Inflammatory macrophage treated with lipopolysaccharide for 1 hour (primary cell): Measurements from ENCODE around the gene ZW10.
"Not testable (repeated sequence)": the region's sequence is repeated elsewhere in the genome, so short reads cannot be mapped to it uniquely, and the experiment has no call there.

ENCODE experiments used
- DNase-seq, 2 donors: peaks; one replicate each; pipeline ENCODE4 v3.0.0-alpha.2; 2020 to 2022

ZW10 gene

DNA sequence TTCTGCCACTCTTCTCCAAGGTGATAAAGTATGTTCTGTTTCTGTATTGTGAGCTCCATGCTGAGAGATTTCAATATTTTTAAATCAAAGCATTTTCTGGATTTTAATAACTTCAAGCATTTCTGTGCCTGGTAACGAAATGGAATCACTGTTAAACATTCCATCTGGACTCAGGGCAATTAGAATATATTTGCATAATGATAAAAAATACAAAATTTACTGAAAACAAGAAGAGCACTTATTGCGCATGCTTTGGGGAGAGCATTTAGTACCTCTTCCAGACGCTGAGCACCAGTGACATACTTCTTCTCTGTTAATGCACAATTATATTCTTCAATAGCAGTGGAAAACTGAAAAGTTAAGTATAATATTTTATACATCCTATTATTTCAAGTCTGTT is 13.3 kb downstream of the ZW10 start:
- no peak for DNase-seq

DNA sequence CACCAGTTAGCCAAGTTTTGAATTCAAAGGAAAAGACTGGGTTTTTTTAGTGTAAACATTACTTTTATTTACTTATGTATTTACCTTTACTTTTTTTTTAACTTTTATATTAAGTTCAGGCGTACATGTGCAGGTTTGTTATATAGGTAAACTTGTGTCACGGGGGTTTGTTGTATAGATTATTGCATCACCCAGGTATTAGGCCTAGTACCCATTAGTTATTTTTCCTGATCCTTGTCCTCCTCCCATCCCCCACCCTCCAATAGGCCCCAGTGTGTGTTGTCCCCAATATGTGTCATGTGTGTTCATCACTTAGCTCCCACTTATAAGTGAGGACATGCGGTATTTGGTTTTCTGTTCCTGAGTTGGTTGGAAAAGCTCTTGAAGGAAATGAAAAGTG is 20.6 kb downstream of the ZW10 start:
- DNase-seq: no peak

DNA sequence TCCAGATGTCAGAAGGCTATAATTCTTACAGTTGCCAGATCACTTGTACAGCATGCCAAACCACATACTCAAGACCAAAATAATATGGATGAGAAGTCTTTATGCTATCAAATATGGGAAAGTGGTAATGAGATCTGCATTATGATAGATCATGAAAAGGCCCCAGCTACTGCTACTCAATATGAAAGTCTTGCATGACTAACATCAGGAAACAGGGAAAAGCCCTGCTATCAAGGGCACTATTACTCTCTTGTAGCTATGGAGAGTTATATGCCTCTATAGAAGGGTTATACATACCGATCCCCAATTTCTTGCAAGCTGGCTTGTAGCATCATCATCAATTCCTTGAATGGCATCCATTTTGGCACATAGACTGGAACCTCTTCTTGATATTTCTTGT is 37.2 kb downstream of the ZW10 start:
- DNase-seq: no peak

DNA sequence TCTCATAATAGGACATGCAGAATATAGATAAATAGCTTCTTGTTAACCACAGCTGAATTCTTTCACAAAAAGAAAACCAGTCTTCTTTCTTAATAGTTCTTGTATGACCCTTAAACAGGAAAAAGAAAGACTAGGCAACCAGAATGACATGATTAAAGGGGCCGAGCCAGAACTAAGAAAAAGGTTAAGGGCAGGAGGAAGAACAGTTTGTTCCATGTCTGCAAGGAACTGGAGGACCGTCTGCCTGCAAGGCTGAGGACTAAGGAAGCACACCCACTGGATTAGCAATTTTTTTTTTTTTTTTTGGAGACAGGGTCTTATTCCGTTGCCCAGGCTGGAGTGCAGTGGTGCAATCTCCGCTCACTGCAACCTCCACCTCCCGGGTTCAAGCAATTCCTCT is 41.4 kb downstream of the ZW10 start:
- DNase-seq: no peak

DNA sequence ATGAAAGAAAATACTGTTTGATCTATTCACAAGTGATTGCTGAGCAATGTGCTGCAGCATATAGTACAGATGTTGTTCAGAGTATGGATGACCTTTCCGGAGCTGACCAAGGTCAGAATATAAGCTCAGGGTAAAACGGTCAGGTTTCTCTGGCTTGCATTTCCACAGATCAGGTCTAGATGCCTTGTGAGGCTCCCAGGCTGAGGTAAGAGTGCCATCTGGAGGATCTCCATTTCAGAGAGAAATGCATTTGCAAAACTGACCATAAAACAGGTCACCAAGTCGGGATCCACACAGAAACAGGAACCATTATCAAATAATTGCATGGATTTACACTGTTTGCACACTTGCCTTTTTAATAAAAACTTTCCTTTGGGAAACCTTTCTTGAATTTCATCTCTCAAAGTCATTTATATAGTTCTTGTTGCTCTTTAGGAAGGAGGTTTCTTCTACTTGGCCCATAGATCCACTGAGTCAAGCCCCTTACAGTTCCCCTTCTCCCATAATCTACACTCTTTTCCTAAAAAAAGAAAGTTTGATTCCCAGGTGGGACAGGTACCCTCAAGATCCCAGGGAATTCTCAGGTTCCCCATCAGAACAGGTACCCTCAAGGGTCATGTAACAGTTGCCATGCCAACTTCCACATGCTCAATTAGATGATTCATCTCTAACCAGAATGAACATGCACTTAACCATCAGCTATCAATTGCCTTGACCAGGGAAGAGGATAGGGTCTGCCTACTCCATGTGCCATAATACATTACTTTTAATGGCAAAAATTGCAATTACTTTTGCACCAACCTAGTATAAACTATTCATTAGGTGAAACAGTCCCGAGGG is 42.4 kb downstream of the ZW10 start:
- DNase-seq: peak; percentile 52 to 66

DNA sequence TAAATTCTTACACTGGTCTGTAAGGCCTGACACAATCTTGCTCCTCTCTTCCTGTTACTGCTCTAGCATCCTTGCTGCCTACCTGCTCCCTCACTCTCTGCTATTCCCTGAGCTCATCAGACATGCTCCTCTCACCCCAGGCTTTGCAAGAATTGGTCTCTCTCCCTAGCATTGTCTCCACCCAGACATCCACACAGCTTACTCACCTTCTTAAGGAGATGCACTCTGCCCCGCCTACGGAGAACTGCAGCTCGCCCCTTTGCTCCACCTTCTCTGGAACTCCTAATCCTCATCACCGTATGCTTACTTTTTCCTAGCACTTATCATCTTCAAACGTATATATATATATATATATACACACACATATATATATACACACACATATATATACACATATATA is 44.0 kb downstream of the ZW10 start:
- DNase-seq: no peak

DNA sequence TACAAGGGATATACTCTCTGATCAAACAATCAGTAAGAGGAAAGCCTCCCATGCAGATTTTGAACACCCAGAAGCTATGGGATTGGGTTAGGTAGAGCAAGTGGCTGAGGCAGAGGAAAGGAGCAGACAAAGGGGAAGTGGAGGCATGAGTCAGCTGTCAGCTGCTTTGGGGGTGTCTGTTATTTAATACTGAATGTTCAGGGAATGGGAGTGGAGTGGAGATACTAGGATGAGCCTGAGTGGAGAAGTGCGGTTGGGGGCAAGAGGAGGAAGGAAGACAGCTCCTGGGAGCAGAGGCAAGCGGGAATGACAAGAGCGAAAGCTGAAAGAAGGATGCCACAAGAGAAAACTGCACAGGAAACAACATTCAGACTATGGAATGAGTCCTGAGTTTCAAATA is 44.7 kb downstream of the ZW10 start:
- DNase-seq: peak; percentile 62 to 75

DNA sequence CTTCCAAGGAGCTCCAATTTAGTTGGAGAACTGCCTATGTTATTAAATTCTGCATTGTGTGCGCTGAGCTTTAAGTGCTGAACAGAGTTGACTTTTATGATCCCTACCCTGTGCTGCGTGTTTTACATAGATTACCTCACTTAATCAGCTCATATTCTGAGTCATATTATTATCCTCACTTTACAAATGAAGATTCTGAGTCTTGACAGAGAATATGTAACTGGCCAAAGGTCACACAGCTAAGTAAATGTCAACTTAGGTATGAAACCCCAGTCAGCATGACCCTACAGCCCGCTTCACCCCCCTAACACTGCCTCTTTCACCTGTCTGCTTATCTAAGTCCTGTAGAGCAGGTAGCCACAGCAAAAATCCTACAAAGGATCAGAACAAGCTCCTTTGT is 47.6 kb downstream of the ZW10 start:
- DNase-seq: no peak

DNA sequence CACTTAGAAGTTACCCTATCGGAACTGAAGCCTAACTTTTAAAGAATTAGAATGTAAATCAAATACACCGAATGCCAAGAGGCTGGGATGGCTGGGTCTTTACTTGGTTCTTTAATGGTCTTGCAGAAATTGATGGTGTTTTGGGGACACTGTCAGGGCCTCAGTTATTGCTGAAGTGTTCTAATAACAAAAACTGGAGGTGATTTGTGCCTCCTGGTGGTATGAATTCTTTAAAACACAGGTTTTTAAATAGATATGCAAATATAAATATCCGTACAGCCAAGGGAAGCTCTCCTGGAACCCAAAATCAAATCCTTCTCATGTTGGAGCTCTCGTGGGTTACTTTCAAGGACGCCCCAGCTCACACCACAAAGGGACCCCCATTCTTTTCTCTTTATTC is 48.1 kb downstream of the ZW10 start:
- DNase-seq: no peak

DNA sequence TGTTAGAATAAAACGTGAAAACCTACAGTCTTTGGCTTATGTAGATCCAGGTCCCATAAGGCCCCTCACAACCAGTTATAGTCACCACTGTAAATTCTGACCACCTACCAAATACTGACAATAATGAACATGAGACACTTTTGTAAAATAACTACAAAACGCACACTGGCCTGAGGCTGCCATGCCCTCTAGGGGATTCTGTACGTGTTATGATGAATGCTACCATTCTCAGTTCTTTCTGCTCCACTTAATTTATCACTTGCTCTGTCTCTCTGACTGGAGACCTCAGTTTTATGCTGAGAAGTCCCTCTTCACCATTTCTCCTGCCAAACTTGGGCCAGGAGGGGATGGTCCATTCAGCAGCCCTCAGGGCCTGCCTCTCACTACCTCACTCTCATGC is 48.7 kb downstream of the ZW10 start:
- DNase-seq: no peak

DNA sequence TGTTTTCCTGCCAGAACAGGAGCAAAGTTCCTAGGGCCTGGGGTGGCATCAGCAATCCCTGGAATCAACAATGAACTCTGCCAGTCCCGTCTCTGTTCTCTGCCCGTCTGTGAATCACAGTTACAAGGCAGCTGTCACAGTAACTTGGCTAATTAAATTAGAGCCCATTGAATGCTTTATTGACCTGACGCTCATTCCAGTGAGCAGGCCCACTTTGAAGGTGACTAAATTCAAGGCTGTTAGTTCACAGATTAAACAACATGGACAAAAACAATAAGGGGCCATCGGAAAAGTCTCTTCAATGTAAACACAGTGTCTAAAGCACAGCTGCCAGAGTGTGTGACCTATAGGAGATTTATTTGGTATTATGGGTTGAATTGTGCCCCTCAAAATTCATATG is 49.7 kb downstream of the ZW10 start:
- no peak for DNase-seq

DNA sequence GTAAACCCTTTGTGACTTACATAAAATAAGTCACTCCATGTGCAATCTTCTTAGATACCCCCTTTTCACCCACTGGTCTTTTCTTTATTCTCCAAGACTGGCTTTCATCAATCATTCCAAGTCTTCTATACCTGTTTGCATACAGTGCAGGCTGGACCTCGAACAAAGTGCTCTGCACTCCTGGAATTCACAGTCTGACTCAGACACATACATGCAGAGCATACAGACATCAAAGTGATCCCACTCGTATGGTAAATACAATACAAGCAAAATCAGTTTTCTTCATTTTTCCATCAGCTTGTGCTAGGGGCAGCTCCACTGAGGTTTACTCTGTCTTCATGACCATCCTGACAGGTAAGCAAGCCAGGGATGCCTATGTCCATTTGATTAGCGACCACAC is 50.6 kb downstream of the ZW10 start:
- DNase-seq: no peak

DNA sequence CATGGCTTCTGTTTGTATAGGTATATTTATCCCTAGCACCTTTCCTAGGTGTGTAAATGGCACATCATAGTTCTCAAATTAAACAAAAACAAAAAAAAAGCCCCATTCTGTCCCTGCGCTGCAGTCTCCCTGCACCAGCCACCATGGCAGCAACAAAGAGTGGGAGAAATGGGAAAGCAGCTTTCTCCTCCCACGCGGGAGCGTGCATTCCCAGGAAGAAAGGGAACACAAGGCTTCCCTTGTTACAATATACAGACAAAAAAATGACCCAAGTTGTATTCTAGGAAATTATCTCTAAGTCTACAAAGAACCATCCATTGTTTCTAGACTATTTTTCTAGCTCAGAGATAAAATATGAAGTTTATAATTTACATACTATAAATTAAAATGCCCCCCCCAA is 51.3 kb downstream of the ZW10 start:
- DNase-seq: no peak

DNA sequence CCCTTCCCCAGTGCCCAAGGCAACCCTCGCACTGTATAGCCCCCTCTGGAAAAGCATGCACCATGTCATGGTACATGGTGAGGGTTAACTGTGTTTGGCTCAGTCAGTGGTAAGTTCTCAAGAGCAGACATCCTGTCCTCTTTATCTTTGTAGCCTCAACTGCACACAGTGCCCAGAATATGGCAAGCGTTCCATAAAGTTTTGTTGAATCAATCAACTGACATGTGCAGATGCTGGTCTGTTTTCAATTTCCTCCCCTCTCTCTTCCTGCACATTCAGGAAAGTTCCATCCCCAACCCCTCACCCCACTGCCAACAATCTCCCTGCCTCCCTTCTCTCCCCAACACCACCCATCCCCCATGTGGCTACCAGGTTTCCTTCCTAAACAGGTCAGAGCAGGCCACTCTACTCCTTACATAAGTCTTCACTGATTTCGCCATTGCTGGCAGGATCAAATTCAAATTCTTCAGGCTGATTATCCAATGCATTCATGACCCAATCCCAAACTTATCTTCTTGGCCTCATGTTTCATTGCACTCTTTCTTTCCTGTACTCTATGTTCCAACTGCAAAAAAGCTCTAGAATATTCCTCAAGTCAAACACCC is 51.9 kb downstream of the ZW10 start:
- no peak for DNase-seq

DNA sequence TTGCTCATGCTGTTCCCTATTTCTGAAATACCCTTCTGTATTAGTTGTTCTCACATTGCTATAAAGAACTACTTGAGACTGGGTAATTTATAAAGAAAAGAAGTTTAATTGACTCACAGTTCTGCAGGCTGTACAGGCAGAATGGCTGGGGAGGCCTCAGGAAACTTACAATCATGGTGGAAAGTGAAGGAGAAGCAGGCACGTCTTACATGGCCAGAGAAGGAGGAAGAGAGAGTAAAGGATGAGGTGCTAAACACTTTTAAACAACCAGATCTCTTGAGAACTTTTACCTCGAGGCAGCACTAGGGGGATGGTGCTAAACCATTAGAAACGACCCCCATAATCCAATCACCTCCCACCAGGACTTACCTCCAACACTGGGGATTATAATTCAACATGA is 53.0 kb downstream of the ZW10 start:
- not testable (repeated sequence) for DNase-seq

DNA sequence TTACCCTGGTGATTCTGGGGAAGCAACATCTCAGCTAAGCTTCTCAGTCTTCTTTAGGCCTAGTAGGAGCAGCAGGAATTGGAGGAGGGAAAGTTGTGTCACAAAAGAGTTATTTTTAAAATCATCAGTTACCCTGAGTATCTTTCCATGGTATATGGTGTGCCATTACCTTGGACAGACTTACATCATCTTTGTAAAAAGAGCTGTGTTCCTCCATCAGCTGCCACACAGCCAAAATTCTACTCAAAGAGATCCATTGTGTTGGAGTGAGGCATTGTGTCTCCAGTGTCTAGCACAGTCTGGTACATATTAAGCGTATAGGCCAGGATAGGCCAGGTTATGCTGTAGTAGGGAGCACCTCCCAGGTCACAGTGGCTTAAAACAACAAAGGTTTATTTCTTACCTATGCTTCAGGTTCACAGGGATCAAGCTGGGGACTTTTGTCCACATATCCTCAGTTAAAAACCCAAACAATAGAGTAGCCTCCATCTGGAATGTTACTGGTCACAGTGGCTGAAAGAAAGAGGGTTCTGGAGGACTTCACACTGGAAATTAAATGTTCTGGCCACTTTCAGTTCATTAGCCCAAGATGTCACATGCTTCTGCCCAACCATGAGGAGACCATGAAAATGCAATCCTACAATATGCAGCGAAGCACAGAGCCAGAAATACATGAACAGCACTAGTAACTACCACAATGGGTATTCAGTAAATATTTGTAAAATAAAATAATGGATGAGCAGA is 57.4 kb downstream of the ZW10 start:
- DNase-seq: no peak

DNA sequence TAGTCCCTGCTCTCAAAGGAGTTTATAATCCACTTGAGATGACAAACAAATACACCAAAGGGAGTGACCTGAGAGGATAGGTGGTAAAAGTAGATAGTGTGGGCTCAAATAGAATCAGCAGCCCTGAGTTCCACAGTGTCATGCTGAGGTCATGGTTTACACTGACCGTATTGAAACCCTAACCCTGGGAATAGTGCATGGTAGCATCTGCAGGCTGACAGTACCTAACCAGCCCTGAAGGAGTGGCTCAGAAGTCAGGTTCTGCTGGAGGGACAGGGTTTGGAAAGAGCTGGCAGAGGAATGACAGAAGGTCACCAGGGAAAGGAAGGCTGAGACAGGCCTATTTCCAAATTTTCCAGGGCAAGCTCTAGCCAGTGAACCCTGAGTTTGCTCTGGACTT is 58.2 kb downstream of the ZW10 start:
- DNase-seq: no peak

DNA sequence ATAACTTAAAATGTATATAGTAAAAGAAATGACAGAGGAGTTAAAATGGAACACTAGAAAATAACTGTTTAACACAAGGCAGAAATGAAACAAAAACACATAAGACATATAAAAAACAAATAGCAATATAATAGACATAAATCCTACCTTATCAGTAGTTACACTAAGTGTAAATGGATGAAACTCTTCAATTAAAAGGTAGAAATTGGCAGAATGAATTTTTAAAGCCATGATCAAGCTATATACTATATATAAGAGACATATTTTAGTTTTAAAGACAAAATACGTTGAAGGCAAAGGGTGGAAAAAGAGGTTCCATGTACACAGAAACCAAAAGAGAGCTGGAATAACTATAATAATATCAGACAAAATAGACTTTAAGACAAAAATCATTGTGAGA is 62.5 kb downstream of the ZW10 start:
- DNase-seq: no peak

DNA sequence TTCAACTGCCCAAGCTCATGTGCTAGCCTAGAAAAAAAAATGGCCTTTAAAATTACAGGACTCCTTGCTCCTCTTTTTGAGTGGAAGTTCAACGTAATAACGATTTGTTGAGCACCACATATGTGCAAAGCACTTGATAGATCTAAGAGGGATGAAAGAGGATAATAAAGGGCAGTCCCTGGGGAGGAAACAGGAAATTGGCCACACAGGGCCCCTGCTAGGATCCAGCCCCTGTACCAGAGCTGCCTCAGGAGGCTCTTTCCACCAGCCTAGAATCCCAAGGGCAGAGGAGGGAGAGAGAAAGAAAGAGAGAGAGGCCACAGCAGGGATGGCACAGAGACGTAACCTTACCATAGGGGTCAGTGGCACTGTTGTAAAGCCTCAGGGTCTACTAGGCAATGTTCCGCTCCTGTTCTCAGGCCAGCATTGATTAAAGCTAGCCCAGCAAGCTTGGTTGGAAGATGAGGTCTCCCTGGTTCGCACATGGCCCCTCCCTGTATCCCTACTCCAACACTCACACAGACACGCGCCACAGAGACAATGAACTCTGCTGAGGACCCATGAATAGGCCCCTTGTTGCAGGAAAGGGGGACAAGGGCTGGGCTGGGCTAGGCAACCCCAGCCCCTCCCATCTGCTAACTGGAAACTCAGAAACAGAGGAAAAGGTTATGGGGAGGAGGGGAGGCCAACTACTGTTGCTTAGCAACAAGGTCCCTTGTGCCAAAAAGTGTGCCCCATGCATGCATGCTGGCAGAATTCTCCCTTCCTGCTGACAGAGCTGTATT is 67.4 kb downstream of the ZW10 start, which contains the start of gene TMPRSS5:
TMPRSS5 (minus strand) TSS at position 438 of the 785 bp plus-strand sequence; CDS start at position 354, 84 bp downstream.
- no peak for DNase-seq

DNA sequence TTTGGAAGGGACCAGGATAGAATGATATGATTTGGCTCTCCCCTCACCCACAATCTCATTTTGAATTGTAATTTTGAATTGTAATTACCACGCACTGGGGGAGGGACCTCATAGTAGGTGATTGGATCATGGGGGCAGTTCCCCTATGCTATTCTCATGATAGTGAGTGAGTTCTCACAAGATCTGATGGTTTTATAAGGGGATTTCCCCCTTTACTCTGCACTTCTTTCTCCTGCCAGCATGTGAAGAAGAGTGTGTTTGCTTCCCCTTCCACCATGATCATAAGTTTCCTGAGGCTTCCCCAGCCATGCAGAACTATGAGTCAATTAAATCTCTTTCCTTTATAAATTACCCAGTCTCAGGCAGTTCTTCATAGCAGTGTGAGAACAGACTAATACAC is 69.9 kb downstream of the ZW10 start:
- DNase-seq: peak; percentile 25 to 52

DNA sequence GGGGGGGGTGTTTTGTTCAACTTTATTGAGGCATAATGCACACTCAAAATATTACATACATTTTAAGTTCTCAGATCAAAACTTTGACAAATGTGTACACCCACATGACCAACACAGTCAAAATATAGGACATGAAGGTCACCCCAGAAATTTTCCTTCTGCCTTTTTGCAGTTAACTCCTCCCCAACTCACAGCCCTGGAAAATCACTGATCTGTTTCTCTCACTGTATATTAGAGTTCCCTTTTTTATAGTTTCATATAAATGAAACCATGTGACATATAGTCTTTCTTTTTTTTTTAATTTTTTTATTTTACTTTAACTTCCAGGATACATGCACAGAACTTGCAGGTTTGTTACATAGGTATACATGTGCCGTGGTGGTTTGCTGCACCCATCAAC is 72.0 kb downstream of the ZW10 start:
- DNase-seq: no peak

DNA sequence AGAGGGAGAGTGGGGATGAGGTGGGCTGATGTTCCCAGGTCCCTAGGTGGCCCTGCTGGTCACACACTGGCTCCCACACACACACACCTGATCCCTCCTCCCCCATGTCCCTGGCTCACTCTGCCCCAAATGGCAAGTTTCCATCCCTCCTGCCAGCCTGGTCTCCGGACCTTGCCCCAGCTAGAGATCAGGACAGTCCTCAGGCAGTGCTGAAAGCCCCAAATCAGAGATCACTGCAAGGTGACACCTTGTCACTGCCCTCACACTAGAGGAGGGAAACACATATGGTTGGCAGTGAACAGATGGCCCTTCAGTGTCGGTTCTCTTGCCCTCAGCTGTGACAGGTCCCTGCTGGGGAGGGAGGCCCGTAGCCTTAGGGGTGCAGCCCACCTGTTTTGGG is 75.0 kb downstream of the ZW10 start:
- DNase-seq: no peak

DNA sequence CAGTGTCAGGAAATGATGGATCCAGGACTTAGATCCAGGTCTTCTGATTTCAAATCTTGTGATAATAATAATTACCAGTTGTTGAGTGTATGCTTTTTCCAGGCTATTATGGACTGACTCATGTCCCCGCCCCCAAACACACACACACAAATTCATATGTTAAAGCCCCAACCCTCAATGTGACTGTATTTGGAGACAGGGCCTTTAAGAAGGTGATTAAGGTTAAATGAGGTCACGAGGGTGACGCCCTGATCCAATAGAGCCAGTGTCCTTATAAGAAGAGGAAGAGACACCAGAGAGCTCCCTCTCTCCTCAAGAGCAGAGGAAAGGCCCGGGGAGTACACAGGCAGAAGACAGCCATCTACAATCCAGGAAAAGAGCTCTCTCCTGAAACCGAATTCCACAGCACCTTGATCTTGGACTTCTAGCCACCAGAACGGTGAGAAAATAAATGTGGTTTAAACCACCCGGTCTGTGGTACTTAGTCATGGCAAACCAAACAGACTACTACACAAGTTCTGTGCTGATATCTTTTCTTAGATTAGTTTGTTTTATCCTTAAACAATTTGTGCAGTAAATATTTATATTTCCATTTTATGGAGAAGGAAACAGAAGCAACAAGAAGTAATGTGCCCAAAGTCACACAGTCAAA is 75.6 kb downstream of the ZW10 start:
- DNase-seq: peak in 1 of 2 donors; percentile 10
